Astrocyte of the spinal cord (primary cell): ENCODE data around the gene RNF157.

Source experiments
- DNase-seq: peaks from one replicate; pipeline ENCODE4 v3.0.0; 2011; ENCODE audit warnings: low read depth, low spot score
- H3K4me3 ChIP-seq: 2 replicates; pipeline ENCODE4 v1.5.1; 2011; ENCODE audit warnings: low read depth, mild to moderate bottlenecking, low read length, moderate library complexity
- CTCF ChIP-seq: IDR thresholded peaks from 2 replicates; pipeline ENCODE4 v1.5.1; 2012; ENCODE audit warnings: low read depth, mild to moderate bottlenecking, low read length, inconsistent platforms
- in situ Hi-C: cut with HindIII; loops from 2 replicates; pipeline ENCODE4 v1.10.0; 2017; ENCODE audit warnings: low sequenced_read_pairs

Gene RNF157

DNA sequence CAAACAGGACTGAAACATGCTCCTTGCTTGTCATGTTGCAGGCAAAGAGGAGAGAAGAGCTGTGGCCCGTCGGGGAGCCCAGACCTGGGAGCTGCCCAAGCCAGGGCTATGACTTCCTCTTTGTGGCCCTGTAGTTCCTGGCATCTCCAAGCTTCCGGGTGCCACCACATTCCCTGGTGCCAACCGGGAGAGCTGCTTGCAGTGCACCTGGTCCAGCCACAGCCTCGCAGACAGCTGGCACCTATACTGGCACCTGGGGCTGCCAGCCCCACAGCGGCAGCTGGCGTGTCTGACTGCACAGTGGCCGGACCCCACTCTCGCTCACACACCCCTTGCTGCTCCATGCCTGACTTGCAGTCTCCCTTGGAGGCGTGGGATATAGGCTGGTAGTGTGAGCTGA is 62.2 kb downstream of the RNF157 start:
- in situ Hi-C loops = no loop called here
- no peak for TF ChIP-seq CTCF
- no peak overlapping the region for H3K4me3 ChIP-seq
- no peak for DNase-seq

GRCh38 chr17:76176701-76177574 is 63.4 kb downstream of the RNF157 start:
- no peak overlapping the region for H3K4me3 ChIP-seq
- no peak for TF ChIP-seq CTCF
- in situ Hi-C loops = no loop called here
- DNase-seq = no peak

DNA sequence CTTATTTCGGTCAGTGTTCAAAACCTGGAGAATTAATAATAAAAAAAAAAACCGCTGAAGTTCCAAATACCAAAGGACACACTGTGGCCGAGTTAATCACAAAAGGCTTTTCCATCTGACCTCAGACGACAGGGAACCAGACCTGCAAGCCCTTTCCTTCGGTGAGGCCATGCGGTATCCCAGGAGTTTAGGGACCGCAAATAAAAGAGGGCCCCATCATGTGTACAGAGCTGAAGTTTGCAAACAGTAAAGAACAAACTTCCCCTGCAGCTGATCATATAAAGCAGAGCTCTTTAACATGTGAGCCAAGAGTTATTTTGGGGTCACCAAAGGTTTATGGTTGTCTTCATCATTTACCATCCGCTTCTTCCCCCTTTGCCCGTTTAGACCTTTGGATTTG is 66.3 kb downstream of the RNF157 start:
- no peak for DNase-seq
- TF ChIP-seq CTCF = no peak
- H3K4me3 ChIP-seq = no peak overlapping the region
- in situ Hi-C loops = no loop called here

DNA sequence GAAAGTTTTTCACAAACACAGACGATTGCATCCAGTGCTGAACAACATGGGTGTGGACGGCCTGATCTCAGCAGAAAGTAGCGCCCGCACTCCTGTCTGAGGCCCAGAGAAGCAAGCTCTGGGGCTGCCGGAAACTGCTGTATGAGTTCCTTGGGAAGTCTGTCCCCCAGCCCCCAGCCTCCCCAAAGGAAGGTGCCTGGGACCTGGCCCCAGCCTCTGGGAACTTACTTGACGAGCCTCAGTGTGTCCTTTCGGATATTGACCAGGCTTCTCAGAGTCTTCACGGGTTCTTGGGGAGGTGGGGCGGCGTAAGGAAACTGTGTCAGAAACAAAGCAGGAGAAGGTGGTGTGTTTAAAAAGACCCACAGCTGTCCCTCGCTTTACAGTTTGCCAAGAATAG is 66.8 kb downstream of the RNF157 start:
- no peak overlapping the region for H3K4me3 ChIP-seq
- in situ Hi-C loops = no loop called here
- TF ChIP-seq CTCF = no peak
- DNase-seq = no peak

DNA sequence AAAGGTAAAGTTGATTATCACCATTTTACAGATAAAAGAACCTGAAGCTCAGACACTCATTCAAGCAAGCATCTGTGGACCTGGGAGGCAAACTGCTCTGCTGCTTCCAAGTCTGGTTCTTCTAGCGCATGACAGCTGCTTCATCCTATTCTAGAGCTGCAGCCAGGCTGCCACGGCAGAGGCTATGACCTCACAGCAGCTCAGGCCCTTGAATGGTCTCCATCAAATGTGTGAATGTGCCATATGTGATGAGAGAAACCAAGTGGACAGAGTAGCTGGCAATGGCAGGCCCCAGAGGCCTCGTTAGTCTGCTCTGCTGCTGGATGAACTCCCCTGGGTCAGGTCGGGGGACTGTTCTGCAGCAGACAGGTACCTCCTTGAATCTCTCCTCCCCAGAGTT is 68.6 kb downstream of the RNF157 start:
- in situ Hi-C loops = no loop called here
- TF ChIP-seq CTCF = no peak
- DNase-seq = no peak
- H3K4me3 ChIP-seq = no peak overlapping the region

- H3K4me3 ChIP-seq = no peak overlapping the region
- in situ Hi-C loops = no loop called here
- no peak for TF ChIP-seq CTCF
- DNase-seq = no peak
Observed at GRCh38 chr17:76170114-76170513, 70.2 kb downstream of the RNF157 start.

DNA sequence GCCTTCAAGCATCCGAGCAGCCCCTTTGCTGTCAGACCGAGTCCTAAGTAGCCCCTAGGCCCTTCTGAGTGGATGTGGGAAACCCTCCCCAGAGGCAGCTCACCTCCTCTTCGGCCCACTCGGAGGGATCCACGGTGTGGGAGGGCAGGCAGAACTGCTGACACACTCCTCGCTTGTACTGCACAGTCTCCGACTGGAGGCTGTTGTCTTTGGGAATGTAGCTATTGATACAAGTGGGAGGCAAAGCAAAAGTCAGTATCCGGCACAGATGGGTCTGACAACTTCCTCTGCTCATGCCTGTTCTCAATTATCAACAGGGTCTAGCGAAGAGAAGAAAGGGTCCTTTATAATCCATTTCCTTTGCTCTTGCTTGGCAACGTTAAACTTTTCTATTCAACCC is 73.4 kb downstream of the RNF157 start:
- DNase-seq = no peak
- TF ChIP-seq CTCF = no peak
- H3K4me3 ChIP-seq = no peak overlapping the region
- in situ Hi-C loops = no loop called here
